ENCODE measurements around the gene ARHGAP5. TPM values are rescaled to one million over a fixed set of nuclear protein-coding genes. Genes with fewer than 3 reads are reported as not detected.

Gene ARHGAP5
- total RNA-seq, 1 experiment from 2014 or later: 63.0 TPM

- POLR2A ChIA-PET: no interaction called here
- intact Hi-C loops (cut with micrococcal nuclease; ENCODE audit: unreplicated experiment): no loop called here
- no peaks in the 10 kb centered on the region for H3K36me3 ChIP-seq (ENCODE audit: control insufficient read depth, insufficient read depth, low read length)
Observed at GRCh38 chr14:32137313-32137712, 60.2 kb downstream of the ARHGAP5 start.

GRCh38 chr14:32137892-32138291, 60.8 kb downstream of the ARHGAP5 start:
- no peak for ATAC-seq
- H3K4me3 ChIP-seq (ENCODE audit: low read depth in 2 of 2, low read length in 2 of 2): no peak overlapping the region
- H3K36me3 ChIP-seq (ENCODE audit: control insufficient read depth, insufficient read depth, low read length): no peaks in the 10 kb centered on the region
- no peaks in the 10 kb centered on the region for H3K27me3 ChIP-seq (ENCODE audit: control insufficient read depth, insufficient read depth, low read length)
- no peaks in the 10 kb centered on the region for H3K4me1 ChIP-seq (ENCODE audit: control insufficient read depth, insufficient read depth, low read length)
- BruUV-seq (replicated peaks): no TSS peak
- H3K9me3 ChIP-seq (ENCODE audit: control insufficient read depth, insufficient read depth, low read depth, low read length): peaks cover 4% of the 10 kb centered on the region; the same call in 1 of the 2 replicates
- TF ChIP-seq SIN3A (IDR thresholded peaks at IDR 0.05; ENCODE audit: borderline replicate concordance, insufficient read depth, low read depth, low read length): no peak
- TF ChIP-seq REST (IDR thresholded peaks at IDR 0.05; ENCODE audit: insufficient read depth in 1 of 2, low read depth in 2 of 2, low read length in 1 of 2): no peak
- no peak for TF ChIP-seq POLR2AphosphoS5 (IDR thresholded peaks at IDR 0.05; ENCODE audit: low read depth, low read length)
- TF ChIP-seq CTCF (IDR thresholded peaks at IDR 0.05): no peak
- TF ChIP-seq TCF7L2 (IDR thresholded peaks at IDR 0.05; ENCODE audit: low read depth, low read length): no peak
- DNase-seq (ENCODE audit: low read depth, low spot score): no peak
- ChIA-PET CTCF (no interaction called here), POLR2A (no interaction called here)
- no peak overlapping the region for H3K27ac ChIP-seq (ENCODE audit: low read length)
- intact Hi-C loops (cut with micrococcal nuclease; ENCODE audit: unreplicated experiment): no loop called here
- in situ Hi-C loops (cut with HindIII; ENCODE audit: low pct_unique_long_range_greater_than_20kb, low sequenced_read_pairs): no loop called here

More at GRCh38 chr14:32137313-32137712, 60.2 kb downstream of the ARHGAP5 start:
- no peak overlapping the region for H3K27ac ChIP-seq (ENCODE audit: low read length)
- H3K4me1 ChIP-seq (ENCODE audit: control insufficient read depth, insufficient read depth, low read length): no peaks in the 10 kb centered on the region
- H3K9me3 ChIP-seq (ENCODE audit: control insufficient read depth, insufficient read depth, low read depth, low read length): peaks cover 4% of the 10 kb centered on the region; the same call in 1 of the 2 replicates
- DNase-seq (ENCODE audit: low read depth, low spot score) (no peak), ATAC-seq (no peak)
- in situ Hi-C loops (cut with HindIII; ENCODE audit: low pct_unique_long_range_greater_than_20kb, low sequenced_read_pairs): no loop called here
- no peaks in the 10 kb centered on the region for H3K27me3 ChIP-seq (ENCODE audit: control insufficient read depth, insufficient read depth, low read length)
- CTCF ChIA-PET: no interaction called here
- H3K4me3 ChIP-seq (ENCODE audit: low read depth in 2 of 2, low read length in 2 of 2): no peak overlapping the region
- TF ChIP-seq POLR2AphosphoS5 (IDR thresholded peaks at IDR 0.05; ENCODE audit: low read depth, low read length): no peak
- no peak for TF ChIP-seq REST (IDR thresholded peaks at IDR 0.05; ENCODE audit: insufficient read depth in 1 of 2, low read depth in 2 of 2, low read length in 1 of 2)
- TF ChIP-seq TCF7L2 (IDR thresholded peaks at IDR 0.05; ENCODE audit: low read depth, low read length): no peak
- TF ChIP-seq CTCF (IDR thresholded peaks at IDR 0.05): no peak
- no TSS peak for BruUV-seq (replicated peaks)

All from Panc1 (cell line).